ENCODE measurements around the gene SLC22A1.
A peak's percentile ranks its signal among the peaks of the same experiment; 100 is the strongest.
"Not testable (repeated sequence)": the region's sequence is repeated elsewhere in the genome, so short reads cannot be mapped to it uniquely, and the experiment has no call there.

The SLC22A1 gene

GRCh38 chr6:160117137-160117536, 4.5 kb upstream of the SLC22A1 start:
- DNase-seq (ENCODE audit: low read depth): no peak
- no peak overlapping the region for H3K4me3 ChIP-seq (ENCODE audit: low read depth, low read length)

GRCh38 chr6:160118620-160119229, 2.9 kb upstream of the SLC22A1 start:
- H3K4me3 ChIP-seq (ENCODE audit: low read depth, low read length): no peak overlapping the region

GRCh38 chr6:160120087-160120486, 1.5 kb upstream of the SLC22A1 start:
- DNase-seq (ENCODE audit: low read depth): no peak
- no peak overlapping the region for H3K4me3 ChIP-seq (ENCODE audit: low read depth, low read length)

More at GRCh38 chr6:160118620-160119229, 2.9 kb upstream of the SLC22A1 start:
- DNase-seq (ENCODE audit: low read depth): no peak

- DNase-seq (ENCODE audit: low read depth): no peak
- H3K4me3 ChIP-seq (ENCODE audit: low read depth, low read length): no peak overlapping the region
Observed at GRCh38 chr6:160121981-160122380, 366 bp downstream of the SLC22A1 start.

- no peak overlapping the region for H3K4me3 ChIP-seq (ENCODE audit: low read depth, low read length)
- DNase-seq (ENCODE audit: low read depth): peak; percentile 7
Observed at GRCh38 chr6:160122744-160123143, 1.1 kb downstream of the SLC22A1 start.

- DNase-seq (ENCODE audit: low read depth): no peak
Observed at GRCh38 chr6:160124007-160124406, 2.4 kb downstream of the SLC22A1 start.

GRCh38 chr6:160124605-160125004, 3.0 kb downstream of the SLC22A1 start:
- DNase-seq (ENCODE audit: low read depth): no peak
- no peak overlapping the region for H3K4me3 ChIP-seq (ENCODE audit: low read depth, low read length)

More at GRCh38 chr6:160124007-160124406, 2.4 kb downstream of the SLC22A1 start:
- no peak overlapping the region for H3K4me3 ChIP-seq (ENCODE audit: low read depth, low read length)

GRCh38 chr6:160125105-160125504, 3.5 kb downstream of the SLC22A1 start:
- H3K4me3 ChIP-seq (ENCODE audit: low read depth, low read length); DNase-seq (ENCODE audit: low read depth): not testable (repeated sequence)

- no peak overlapping the region for H3K4me3 ChIP-seq (ENCODE audit: low read depth, low read length)
- DNase-seq (ENCODE audit: low read depth): no peak
Observed at GRCh38 chr6:160127270-160128124, 5.9 kb downstream of the SLC22A1 start.

GRCh38 chr6:160128125-160128683, 6.6 kb downstream of the SLC22A1 start:
- H3K4me3 ChIP-seq (ENCODE audit: low read depth, low read length): no peak overlapping the region
- DNase-seq (ENCODE audit: low read depth): no peak

GRCh38 chr6:160128879-160129516, 7.4 kb downstream of the SLC22A1 start:
- DNase-seq (ENCODE audit: low read depth): no peak
- no peak overlapping the region for H3K4me3 ChIP-seq (ENCODE audit: low read depth, low read length)

GRCh38 chr6:160129881-160130615, 8.4 kb downstream of the SLC22A1 start:
- no peak overlapping the region for H3K4me3 ChIP-seq (ENCODE audit: low read depth, low read length)
- no peak for DNase-seq (ENCODE audit: low read depth)

- no peak for DNase-seq (ENCODE audit: low read depth)
- no peak overlapping the region for H3K4me3 ChIP-seq (ENCODE audit: low read depth, low read length)
Observed at GRCh38 chr6:160130729-160131484, 9.3 kb downstream of the SLC22A1 start.

- no peak for DNase-seq (ENCODE audit: low read depth)
Observed at GRCh38 chr6:160131636-160132296, 10.2 kb downstream of the SLC22A1 start.

GRCh38 chr6:160132297-160132637, 10.7 kb downstream of the SLC22A1 start:
- H3K4me3 ChIP-seq (ENCODE audit: low read depth, low read length): no peak overlapping the region
- DNase-seq (ENCODE audit: low read depth): no peak

More at GRCh38 chr6:160131636-160132296, 10.2 kb downstream of the SLC22A1 start:
- no peak overlapping the region for H3K4me3 ChIP-seq (ENCODE audit: low read depth, low read length)

GRCh38 chr6:160132776-160133338, 11.2 kb downstream of the SLC22A1 start:
- no peak for DNase-seq (ENCODE audit: low read depth)
- no peak overlapping the region for H3K4me3 ChIP-seq (ENCODE audit: low read depth, low read length)

- no peak overlapping the region for H3K4me3 ChIP-seq (ENCODE audit: low read depth, low read length)
- DNase-seq (ENCODE audit: low read depth): no peak
Observed at GRCh38 chr6:160133441-160134336, 12.1 kb downstream of the SLC22A1 start.
